Hematopoietic multipotent progenitor cell treated with erythropoietin and hydrocortisone succinate and interleukin-3 and kit ligand, for 4 days (in vitro differentiated cells): ENCODE measurements around the gene LHFPL5.
A peak's percentile ranks its signal among the peaks of the same experiment; 100 is the strongest.

Source experiments
- DNase-seq: peaks from one replicate; pipeline ENCODE4 v3.0.0-alpha.2; 2015

Gene LHFPL5

GRCh38 chr6:35794536-35795452 is 10.4 kb upstream of the LHFPL5 start:
- DNase-seq, result no peak

DNA sequence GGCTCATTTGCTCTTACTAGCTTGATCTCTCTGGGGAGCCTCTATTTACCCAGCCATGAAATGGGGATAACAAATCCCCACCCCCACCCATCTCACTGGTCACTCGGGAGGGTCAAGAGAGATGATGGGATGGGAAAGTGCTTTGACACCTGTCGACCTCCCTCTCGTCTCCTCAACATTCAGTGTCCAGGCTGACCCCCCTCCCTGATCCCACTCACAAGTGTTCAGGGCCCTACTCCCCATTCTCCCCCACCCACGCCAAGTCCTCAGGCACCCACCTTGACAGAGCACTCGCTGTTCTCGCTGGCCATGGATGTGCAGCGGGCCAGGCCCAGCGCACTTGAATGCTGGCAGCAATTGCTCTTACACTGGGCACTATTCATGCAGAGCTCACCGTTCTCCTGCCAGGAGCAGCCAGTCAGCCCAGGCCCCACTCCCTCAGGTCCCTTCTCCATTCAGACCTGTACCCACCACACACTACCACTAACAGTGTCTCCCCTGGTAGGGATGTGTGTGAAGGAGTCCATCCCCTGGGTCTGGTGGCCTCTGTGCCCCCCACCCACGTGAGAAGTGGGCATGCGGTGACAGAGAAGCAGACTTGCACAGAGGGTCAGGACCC is 9.6 kb upstream of the LHFPL5 start:
- no peak for DNase-seq

- no peak for DNase-seq
These were observed 8.9 kb upstream of the LHFPL5 start for GRCh38 chr6:35796236-35796635.

GRCh38 chr6:35797837-35798526 is 7.2 kb upstream of the LHFPL5 start:
- no peak for DNase-seq

DNA sequence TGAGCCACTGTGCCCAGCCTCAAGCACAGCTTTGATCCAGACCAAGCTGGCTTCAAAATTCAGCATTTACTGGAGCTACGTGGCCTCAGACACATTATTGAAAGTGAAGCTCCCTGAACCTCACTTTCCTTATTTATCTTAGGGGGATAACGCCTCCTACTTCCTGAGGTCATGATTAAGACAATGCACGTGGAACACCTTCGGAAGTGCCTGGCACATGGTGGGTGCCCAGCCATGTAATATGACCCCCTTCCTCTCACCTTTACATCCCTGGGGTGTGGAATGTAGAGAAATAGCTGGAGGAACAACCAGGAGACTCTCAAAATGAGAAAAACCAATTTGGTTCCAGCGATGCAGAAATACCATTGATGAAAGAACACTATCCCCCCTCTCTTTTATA is 6.4 kb upstream of the LHFPL5 start:
- no peak for DNase-seq

DNA sequence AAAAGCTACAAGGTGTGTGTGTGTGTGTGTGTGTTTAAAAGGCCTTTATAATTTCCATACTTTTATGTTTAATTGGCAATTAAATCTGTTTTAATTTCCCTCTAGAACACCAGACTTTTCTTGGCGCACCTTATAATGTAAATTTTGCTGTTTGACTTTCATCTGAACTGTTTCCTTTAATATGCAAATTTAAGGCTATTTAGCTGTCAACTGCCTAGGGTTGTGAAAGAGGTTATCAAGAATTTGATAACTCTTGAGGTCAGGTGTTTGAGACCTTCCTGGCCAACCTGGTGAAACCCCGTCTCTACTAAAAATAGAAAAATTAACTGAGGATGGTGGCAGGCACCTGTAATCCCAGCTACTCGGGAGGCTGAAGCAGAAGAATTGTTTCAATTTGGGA is 4.0 kb upstream of the LHFPL5 start:
- DNase-seq, result no peak

- no peak for DNase-seq
These were observed 3.5 kb downstream of the LHFPL5 start for GRCh38 chr6:35808688-35809087.

DNA sequence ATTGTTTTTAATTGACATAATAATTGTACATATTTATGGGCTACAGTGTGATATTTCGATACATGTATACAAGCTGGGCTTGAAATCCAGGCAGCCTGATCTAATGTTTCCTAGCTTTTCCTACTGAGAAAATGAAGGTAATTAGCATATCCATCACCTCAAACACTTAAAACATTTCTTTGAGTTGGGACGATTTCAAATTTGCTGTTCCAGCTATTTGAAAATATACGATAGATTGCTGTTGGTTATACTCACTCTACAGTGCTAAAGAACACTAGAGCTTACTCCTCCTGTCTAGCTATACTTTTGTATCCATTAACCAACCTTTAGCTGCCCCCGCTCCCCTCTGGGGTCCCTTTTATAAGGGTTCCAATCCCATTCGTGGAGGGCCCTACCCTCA is 4.7 kb downstream of the LHFPL5 start:
- DNase-seq, result no peak

- DNase-seq, result no peak
These were observed 6.0 kb downstream of the LHFPL5 start for GRCh38 chr6:35810971-35811698.

- DNase-seq, result no peak
These were observed 6.5 kb downstream of the LHFPL5 start for GRCh38 chr6:35811699-35811995.

DNA sequence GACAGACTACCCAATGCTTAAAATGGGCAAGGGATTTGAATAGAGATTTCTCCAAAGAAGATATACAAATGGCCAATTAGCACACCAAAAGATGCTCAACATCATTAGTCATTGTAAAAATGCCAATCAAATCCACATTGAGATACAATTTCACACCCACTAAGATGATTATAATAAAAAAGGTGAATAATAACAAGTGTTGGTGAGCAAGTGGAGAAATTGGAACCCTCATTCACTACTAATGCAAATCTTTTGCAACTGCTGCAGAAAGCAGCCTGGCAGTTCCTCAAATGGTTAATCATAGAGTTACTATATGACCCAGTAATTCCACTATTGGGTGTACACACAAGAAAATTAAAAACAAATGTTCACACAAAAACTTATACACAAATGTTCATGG is 12.4 kb downstream of the LHFPL5 start:
- no peak for DNase-seq

- no peak for DNase-seq
These were observed 18.4 kb downstream of the LHFPL5 start for GRCh38 chr6:35823601-35824000.

DNA sequence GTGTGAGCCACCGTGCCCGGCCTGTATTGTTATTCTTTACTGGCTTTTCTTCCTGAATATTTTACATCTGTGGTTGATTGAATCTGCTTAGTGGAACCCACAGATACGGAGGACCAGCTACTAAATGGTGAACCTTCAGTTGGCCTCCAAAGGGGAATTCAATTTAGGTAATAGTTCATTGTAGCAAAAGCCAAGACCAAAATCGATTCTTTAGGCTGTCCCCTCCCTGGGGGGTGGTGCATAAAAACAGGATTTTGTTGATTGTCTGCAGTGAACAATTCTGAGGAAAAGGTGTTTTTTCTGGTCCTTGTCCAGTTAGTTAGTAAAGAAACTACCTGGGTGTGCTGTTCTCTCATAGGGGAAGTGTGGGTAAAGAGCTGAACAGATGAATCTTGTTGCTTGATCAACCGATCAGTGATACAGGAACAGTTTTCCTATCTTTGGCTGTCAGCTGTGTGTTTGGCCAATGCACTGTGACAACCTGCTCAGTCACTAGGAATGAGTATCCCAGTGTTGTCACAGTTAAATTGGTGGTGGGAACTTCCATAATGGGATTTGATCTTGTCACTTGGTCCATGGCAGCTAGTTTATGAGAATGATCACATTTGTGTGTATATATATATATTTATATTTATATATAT is 19.5 kb downstream of the LHFPL5 start:
- no peak for DNase-seq

GRCh38 chr6:35829306-35829705 is 24.2 kb downstream of the LHFPL5 start:
- no peak for DNase-seq

GRCh38 chr6:35831257-35832007 is 26.3 kb downstream of the LHFPL5 start:
- DNase-seq, result no peak

- DNase-seq, result peak; percentile 86
These were observed 28.4 kb downstream of the LHFPL5 start for GRCh38 chr6:35833536-35833935.

DNA sequence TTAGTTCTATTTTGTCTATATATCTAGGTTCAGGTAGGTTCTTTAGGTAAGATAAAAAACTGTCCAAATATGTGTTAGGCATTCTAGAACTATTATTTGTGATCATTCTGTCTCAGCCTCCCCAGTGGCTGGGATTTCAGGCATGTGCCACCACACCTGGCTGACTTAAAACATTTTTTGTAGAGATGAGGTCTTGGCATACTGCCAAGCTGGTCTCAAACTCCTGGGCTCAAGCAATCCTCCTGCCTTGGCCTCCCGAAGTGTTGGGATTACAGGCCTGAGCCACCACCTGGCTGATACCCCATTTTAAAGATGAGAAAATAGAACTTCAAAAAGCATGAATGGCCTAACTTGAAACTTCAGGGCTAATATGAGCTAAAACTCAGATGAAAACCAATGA is 33.9 kb downstream of the LHFPL5 start:
- DNase-seq, result no peak

GRCh38 chr6:35842381-35842780 is 37.2 kb downstream of the LHFPL5 start:
- no peak for DNase-seq

GRCh38 chr6:35844290-35844689 is 39.1 kb downstream of the LHFPL5 start:
- no peak for DNase-seq

DNA sequence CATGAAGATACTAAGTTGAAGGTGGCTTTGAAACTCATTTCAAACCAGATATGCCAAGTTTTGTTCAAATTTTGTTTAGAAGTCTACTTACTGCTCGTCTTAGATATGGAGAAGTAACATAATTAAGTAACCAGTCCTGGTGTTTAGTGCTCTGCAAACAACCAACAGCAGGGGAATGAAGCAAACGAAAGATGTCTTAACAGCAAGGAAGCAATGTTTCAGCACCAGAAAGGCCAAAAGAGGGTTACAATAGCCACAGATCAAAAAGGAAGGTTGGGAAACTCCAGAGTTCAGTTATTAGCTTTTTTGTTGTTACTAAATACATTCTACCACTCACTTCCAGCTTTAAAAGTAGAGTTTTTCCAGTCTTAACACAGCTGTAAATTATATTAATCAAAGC is 45.1 kb downstream of the LHFPL5 start:
- peak; percentile 41 for DNase-seq

DNA sequence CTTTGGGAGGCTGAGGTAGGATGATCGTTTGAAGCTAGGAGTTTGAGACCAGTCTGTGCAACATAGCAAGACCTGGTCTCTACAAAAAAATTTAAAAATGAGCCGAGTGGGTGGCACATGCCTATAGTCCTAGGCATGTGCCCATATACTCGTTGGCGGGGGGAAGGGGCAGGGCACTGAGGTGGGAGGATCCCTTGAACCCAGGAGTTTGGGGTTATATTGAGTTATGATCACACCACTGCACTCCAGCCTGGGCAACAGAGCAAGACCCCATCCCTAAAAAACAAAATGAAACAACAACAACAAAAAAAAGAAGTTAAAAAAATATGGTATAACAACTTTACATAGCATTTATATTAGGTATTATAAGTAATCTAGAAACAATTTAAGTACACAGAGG is 47.8 kb downstream of the LHFPL5 start:
- no peak for DNase-seq

GRCh38 chr6:35856250-35856649 is 51.1 kb downstream of the LHFPL5 start:
- DNase-seq, result no peak
